GM12892 (cell line): Measurements from ENCODE around the gene PPP1CC.

ENCODE experiments used
- POLR2A ChIP-seq: IDR thresholded peaks from 2 replicates; pipeline ENCODE4 v1.6.1; 2011; ENCODE audit warnings: low read depth, low read length, control low read depth
- POLR2AphosphoS5 ChIP-seq: IDR thresholded peaks from 2 replicates; pipeline ENCODE4 v1.6.1; 2011; ENCODE audit warnings: low read depth, low read length, control low read depth
- TAF1 ChIP-seq: IDR thresholded peaks from 2 replicates; pipeline ENCODE4 v1.6.1; 2011; ENCODE audit warnings: low read depth, mild to moderate bottlenecking, control low read depth, low read length, borderline replicate concordance

DNA sequence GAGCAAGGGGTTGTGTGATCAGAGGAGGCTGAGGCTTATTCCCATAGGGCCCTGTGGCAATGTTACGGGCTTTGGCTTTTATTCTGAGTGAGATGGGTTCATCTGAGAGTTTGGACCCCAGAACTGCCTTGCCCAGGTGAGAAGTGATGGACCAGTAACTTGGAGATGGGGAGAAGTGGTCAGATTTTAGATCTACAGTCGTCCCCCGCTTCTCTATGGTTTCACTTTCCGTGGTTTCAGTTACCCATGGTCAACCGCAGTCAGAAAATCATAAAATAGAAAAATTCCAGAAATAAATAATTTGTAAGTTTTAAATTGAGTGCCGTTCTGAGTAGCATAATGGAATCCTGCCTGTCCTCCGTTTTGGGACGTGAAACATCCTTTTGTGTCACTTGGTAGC is 40.2 kb upstream of the PPP1CC start:
- TF ChIP-seq POLR2AphosphoS5 (no peak), POLR2A (no peak), TAF1 (no peak)
